ENCODE results near the gene SLC6A2.

GRCh38 chr16:55641430-55642056 lies 14.2 kb upstream of the SLC6A2 start:
- TF ChIP-seq CSDC2 (CRISPR knock-in tag; IDR thresholded peaks at IDR 0.05) (no peak), BACH2 (CRISPR knock-in tag; IDR thresholded peaks at IDR 0.05; ENCODE audit: borderline replicate concordance) (no peak), PATZ1 (CRISPR knock-in tag; IDR thresholded peaks at IDR 0.05; ENCODE audit: borderline replicate concordance) (no peak), ISL1 (CRISPR knock-in tag; IDR thresholded peaks at IDR 0.05) (no peak), ZFP30 (CRISPR knock-in tag; IDR thresholded peaks at IDR 0.05) (no peak), ESRRG (CRISPR knock-in tag; IDR thresholded peaks at IDR 0.05) (no peak), ZFP3 (CRISPR knock-in tag; IDR thresholded peaks at IDR 0.05) (no peak)

Data from SK-N-SH treated with all-trans-retinoic acid at 6 μM for 48 hours (cell line).